Loucy (cell line): ENCODE data around the gene ETV3.
"Not testable (repeated sequence)": the region's sequence is repeated elsewhere in the genome, so short reads cannot be mapped to it uniquely, and the experiment has no call there.

Experiments
- CTCF ChIP-seq: fragments of 200-600 bp; sonication (generic); conservative IDR thresholded peaks from 2 replicates; pipeline ENCODE4 v1.5.1; 2014; ENCODE audit warnings: mild to moderate bottlenecking, antibody characterized with exemption, low read length
- EZH2phosphoT487 ChIP-seq: fragments of 200-600 bp; IDR thresholded peaks from 2 replicates; pipeline ENCODE4 v1.6.1; 2018; ENCODE audit warnings: antibody characterized with exemption, mild to moderate bottlenecking, moderate library complexity, borderline replicate concordance

- not testable (repeated sequence) for TF ChIP-seq CTCF, EZH2phosphoT487
Measured at GRCh38 chr1:157182371-157182770, 44.2 kb upstream of the ETV3 start.
